T-helper 2 cell treated with Interferon-gamma antibody and Interleukin-4, amounts not matched to agents 100 ng/mL and 5 ng/mL, for 36 hours (primary cell): Measurements from ENCODE around the gene PARS2. TPM values are rescaled to one million over a fixed set of nuclear protein-coding genes. Genes with fewer than 3 reads are reported as not detected.

Source experiments
- intact Hi-C: fragments of 100-400 bp; cut with micrococcal nuclease; formaldehyde crosslinking; loops from one replicate; pipeline ENCODE4 v1.15.1; 2023
- total RNA-seq: library from RNA; stranded (reverse); gene quantifications from 2 replicates; pipeline ENCODE4 v1.2.3, GENCODE V29; 2022

The PARS2 gene
- total RNA-seq, 1 donor from 2014 or later: 5.1 TPM

GRCh38 chr1:54743416-54744226 is 20.7 kb downstream of the PARS2 start:
- intact Hi-C loops: no loop called here

GRCh38 chr1:54742282-54742681 is 22.0 kb downstream of the PARS2 start:
- intact Hi-C loops: no loop called here

DNA sequence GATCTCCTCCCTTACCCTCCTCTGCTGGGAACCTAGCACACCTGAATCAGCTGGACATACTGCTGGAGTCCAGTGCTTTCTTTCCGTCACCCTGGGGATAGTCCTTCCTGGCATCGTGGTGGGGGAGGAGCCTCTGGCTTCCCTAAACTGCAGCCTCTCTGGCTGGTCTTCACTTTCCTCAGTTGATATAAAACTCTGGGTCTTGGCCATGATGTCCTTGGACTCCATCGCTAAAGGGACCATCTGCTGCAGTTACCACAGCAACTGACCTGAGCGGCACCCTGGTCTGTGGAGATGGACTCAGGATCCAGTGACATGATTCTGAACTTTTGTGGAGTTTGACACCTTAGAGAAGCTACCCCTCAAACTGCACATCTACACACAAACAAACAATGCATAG is 22.8 kb downstream of the PARS2 start:
- intact Hi-C loops: no loop called here

- intact Hi-C loops: no loop called here
Measured at GRCh38 chr1:54738244-54738643, 26.1 kb downstream of the PARS2 start.

GRCh38 chr1:54736685-54737084 is 27.6 kb downstream of the PARS2 start:
- intact Hi-C loops: no loop called here

DNA sequence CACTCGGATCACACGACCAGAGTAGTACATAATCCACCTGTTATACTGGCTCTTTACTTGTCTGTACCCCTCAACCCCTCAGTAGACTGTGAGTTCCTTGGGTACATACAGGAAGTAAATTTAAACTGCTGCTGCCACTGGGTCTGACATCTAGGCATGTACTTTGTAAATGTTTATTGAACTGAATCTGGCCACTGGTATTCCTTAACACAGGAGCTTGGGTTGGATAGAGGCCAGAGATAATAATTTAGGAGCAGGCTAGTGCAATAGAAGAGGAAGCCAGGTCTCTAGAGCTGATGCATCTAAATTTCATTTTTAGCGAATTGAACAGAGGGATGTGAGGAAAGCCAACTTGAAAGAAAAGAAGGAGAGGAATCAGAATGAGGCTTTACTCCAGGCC is 36.3 kb downstream of the PARS2 start:
- intact Hi-C loops: no loop called here

- intact Hi-C loops: no loop called here
Measured at GRCh38 chr1:54724771-54725170, 39.6 kb downstream of the PARS2 start.

GRCh38 chr1:54723985-54724384 is 40.3 kb downstream of the PARS2 start:
- intact Hi-C loops: no loop called here

DNA sequence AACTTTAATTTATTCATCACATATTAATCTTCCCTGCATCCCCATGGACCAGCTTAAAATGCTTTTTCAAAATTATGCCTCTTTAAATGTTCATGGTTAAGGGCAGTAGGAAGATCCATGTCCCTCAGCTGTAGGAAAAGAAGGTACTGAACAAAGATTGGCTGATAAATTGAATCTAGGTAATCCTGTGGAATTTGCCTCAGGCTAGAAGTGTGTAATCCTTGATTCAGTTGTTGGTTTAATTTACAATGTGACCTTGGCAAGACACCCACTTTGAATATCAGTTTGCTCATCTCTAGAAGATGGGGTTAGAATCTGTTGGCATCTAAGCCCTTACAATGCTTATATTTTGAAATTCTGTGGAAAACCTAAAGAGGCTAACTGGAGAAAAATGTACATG is 42.6 kb downstream of the PARS2 start:
- intact Hi-C loops: no loop called here

DNA sequence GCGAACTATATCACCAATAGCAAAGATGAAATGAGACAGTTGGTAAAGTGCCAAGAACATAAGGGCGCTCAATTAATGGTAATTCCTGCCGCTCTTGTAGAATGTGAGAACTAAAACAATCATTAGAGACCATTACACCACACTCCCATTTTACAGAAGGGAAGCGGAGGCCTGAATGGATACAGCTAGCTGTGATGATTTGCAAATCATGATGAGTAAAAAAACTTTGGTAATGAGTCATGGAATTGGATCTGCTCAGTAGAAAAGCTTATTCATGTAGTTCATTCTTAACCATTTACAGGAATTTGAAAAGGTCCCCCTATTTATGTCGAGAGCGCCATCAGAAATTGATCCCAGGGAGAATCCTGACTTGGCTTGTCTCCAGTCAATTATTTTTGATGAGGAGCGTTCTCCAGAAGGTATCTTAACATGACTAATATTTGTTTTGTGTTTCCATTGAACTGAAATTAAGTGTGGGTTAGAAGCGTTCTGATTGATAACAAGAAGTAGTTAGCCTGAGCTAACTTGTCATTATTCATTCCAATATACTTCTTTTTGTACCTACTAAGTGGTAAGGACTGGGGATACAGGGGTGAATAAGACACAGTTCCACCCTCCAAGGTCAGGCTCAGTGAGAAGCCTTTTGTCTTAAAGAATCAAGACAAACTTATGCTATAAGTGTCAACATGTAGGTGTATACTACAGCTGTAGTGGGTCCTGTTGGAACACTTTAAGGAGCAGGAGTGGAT is 47.9 kb downstream of the PARS2 start:
- intact Hi-C loops: loop anchor here (5.0 kb wide), 3 partner anchors 309 to 769 kb away; partner anchors contain the start of genes IFT25, LRRC42 and SSBP3

DNA sequence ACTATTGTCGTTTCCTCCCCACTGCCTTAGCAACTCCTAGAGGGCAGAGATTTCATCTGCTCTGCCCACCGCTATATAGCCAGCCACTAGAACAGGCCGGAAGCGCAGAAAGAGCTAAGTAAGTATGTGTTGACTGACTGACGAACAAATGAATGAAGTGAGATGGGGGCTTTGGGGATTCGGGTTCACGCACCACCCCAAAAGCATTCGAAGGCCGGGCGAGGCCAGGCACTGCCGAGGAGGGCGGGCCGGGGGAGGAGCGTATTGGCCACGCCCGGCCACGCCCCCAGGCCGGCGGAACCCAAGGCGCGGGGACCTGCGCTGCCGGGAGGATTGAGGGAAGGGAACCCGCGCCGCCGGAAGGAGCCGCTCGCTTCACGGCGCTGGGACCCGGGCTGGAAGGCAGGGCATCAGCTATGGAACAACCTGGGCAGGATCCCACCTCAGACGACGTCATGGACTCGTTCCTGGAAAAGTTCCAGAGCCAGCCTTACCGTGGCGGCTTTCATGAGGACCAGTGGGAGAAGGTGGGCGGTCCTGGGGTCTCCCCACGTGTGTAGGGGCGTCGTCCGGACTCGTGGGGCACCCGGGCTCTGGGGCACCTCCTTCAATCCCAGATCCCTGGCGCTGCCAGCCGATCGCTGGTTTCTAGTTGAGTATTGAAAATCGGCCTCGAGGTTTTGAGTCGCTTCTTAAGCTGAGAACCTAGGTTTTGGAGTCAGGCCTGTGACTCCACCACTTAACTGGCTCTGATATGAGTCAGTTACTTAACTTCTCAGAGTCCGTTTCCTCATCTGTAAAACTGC is 48.6 kb downstream of the PARS2 start, which contains the start of gene TTC4:
Gene TTC4, plus strand, starts transcription at position 369 of the 806 bp plus-strand sequence. Its CDS starts 48 bp downstream, at position 417.
- intact Hi-C loops: loop anchor here (1.0 to 5.0 kb wide), 6 partner anchors 49 to 768 kb away; partner anchors contain the start of genes IFT25, LRRC42, PARS2 and SSBP3

- intact Hi-C loops: loop anchor here (1.0 to 5.0 kb wide), 6 partner anchors 49 to 768 kb away; partner anchors contain the start of genes IFT25, LRRC42, PARS2 and SSBP3
Measured at GRCh38 chr1:54714881-54715492, 49.3 kb downstream of the PARS2 start.

DNA sequence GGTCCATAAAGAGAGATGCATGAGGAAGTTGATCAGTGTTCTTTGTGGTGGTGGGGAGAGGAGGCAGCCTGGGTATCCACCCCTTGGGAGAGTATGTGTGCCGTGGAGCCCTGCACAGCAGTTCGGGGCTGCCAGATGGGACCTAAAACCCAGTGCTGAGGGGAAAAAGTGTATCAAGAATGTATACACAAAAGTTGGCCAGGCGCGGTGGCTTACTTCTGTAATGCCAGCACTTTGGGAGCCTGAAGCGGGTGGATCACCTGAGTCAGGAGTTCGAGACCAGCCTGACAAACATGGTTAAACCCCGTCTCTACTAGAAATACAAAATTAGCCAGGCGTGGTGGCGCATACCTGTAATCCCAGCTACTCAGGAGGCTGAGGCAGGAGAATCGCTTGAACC is 52.8 kb downstream of the PARS2 start:
- intact Hi-C loops: no loop called here

DNA sequence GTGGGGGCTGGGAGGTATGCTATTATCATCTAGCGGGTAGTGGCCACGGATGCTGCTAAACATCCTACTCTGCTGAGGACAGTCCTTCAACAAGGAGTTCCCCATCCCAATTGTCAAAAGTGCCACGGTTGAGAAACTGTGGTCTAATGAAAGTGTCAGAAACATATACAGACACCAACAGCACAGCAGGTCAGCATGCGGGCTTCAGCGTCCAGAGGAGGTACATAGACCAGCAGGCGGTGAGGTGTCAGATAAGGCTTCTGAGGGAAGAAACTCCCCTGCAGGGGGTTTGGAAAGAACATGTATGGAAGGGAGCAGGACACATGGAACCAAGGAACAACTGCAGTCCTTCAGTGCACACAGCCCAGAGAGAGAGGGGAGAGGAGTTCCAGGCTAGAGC is 53.5 kb downstream of the PARS2 start:
- intact Hi-C loops: no loop called here

- intact Hi-C loops: no loop called here
Measured at GRCh38 chr1:54710434-54710833, 53.9 kb downstream of the PARS2 start.

DNA sequence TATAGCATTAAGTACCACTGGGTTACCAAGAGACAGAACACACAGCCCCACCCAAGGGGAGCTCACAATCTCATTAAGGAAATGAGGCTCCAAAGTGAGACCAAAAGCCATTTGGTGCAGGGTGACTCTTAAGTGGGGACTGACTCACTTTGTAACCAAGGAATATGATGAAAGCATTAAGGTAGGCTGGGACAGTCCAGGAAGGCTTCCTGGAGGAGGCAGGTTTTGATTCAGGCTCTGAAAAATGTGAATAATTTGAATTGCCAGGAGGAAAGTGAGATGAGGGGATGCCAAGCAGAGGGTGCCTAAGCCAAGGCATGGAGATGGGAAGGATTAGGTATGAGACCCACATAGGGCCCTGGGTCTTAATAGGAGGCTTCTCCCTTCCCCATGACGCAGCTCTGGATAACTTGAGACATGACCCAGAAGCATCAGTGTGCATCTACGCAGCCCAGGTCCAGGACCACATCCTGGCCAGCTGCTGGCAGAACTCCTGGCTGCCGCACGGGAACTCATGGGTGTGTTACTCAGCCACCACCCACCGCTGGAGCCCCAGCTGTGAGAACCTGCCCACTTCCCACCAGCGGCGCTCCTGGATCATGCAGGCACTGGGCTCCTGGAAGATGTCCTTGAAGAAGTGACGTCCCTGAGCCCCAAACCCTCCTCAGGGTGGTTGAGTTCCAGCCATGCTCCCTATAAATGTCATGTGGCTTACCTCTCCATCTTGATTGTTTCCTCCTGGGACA is 54.6 kb downstream of the PARS2 start:
- intact Hi-C loops: no loop called here

- intact Hi-C loops: no loop called here
Measured at GRCh38 chr1:54708385-54708784, 55.9 kb downstream of the PARS2 start.
